CD14-positive monocyte (primary cell): ENCODE data around the gene CHD3. TPM values are rescaled to one million over a fixed set of nuclear protein-coding genes. Genes with fewer than 3 reads are reported as not detected.

Experiments
- DNase-seq, 3 donors: peaks; one replicate each; pipeline ENCODE4 v3.0.0-alpha.2; 2011 to 2022
- H2AFZ ChIP-seq: 2 replicates; pipeline ENCODE4 v1.6.0; 2012; ENCODE audit warnings: mild to moderate bottlenecking, low read depth, low read length, inconsistent platforms; ENCODE audit not compliant: insufficient read depth, poor library complexity, severe bottlenecking
- H3K27ac ChIP-seq, 2 donors: 1 replicate in 1 of 2; 2 replicates in 1 of 2; pipeline ENCODE4 v1.5.1; 2012 to 2013; ENCODE audit warnings: low read length in 2 of 2, control low read depth in 1 of 2, inconsistent platforms in 1 of 2, low read depth in 1 of 2, mild to moderate bottlenecking in 1 of 2
- H3K27me3 ChIP-seq, 2 donors: one replicate each; pipeline versions ENCODE4 v1.6.0 to v1.6.1; 2011 to 2013; ENCODE audit warnings: low read length in 2 of 2; ENCODE audit not compliant: control insufficient read depth in 2 of 2, insufficient read depth in 2 of 2
- H3K36me3 ChIP-seq, 2 donors: replicated peaks in 1 of 2; 1 replicate in 1 of 2; 2 replicates in 1 of 2; pipeline versions ENCODE4 v1.5.1 to v1.6.1; 2012 to 2013; ENCODE audit warnings: low read length in 2 of 2, control low read depth in 1 of 2, inconsistent platforms in 1 of 2, mild to moderate bottlenecking in 1 of 2; ENCODE audit not compliant: insufficient read depth in 2 of 2, control insufficient read depth in 1 of 2
- H3K4me1 ChIP-seq, 2 donors: 1 replicate in 1 of 2; 2 replicates in 1 of 2; pipeline versions ENCODE4 v1.5.1 to v1.6.1; 2012 to 2013; ENCODE audit warnings: low read length in 2 of 2, control low read depth in 1 of 2, inconsistent platforms in 1 of 2, mild to moderate bottlenecking in 1 of 2, moderate library complexity in 1 of 2; ENCODE audit not compliant: insufficient read depth in 2 of 2, control insufficient read depth in 1 of 2
- H3K4me2 ChIP-seq: replicated peaks from 2 replicates; pipeline ENCODE3; 2012; ENCODE audit warnings: low read length, moderate library complexity, mild to moderate bottlenecking; ENCODE audit not compliant: poor library complexity, severe bottlenecking; ENCODE audit errors: extremely low read depth
- H3K4me3 ChIP-seq, 3 experiments: fragments of 200-600 bp in 1 of 3; sonication (generic) in 1 of 3; replicated peaks in 1 of 3; 1 replicate in 2 of 3; 2 replicates in 1 of 3; pipeline ENCODE4 v1.5.1; 2011 to 2013; ENCODE audit warnings: low read length in 3 of 3, mild to moderate bottlenecking in 3 of 3, control low read depth in 2 of 3, low read depth in 2 of 3, inconsistent platforms in 1 of 3, moderate library complexity in 1 of 3
- H3K79me2 ChIP-seq: 2 replicates; pipeline ENCODE4 v1.6.0; 2012; ENCODE audit warnings: mild to moderate bottlenecking, control low read depth, inconsistent platforms, low read length, moderate library complexity; ENCODE audit not compliant: insufficient read depth
- H3K9ac ChIP-seq: 2 replicates; pipeline ENCODE4 v1.6.0; 2017; ENCODE audit warnings: low read length, mild to moderate bottlenecking; ENCODE audit not compliant: insufficient read depth, poor library complexity, severe bottlenecking
- H3K9me3 ChIP-seq, 2 donors: replicated peaks in 1 of 2; 1 replicate in 1 of 2; 2 replicates in 1 of 2; pipeline versions ENCODE4 v1.5.1 to v1.6.1; 2012 to 2013; ENCODE audit warnings: low read length in 2 of 2, control low read depth in 1 of 2; ENCODE audit not compliant: control insufficient read depth in 1 of 2, insufficient read depth in 1 of 2
- H4K20me1 ChIP-seq: 2 replicates; pipeline ENCODE4 v1.6.0; 2012; ENCODE audit warnings: mild to moderate bottlenecking, low read length, control low read depth, moderate library complexity; ENCODE audit not compliant: insufficient read depth
- H3K27ac Mint-ChIP-seq, 7 donors: one replicate each; pipeline ENCODE4 v1.8.0; 2020; ENCODE audit warnings: mild to moderate bottlenecking in 7 of 7, mixed read lengths in 7 of 7, moderate library complexity in 6 of 7, inconsistent platforms in 2 of 7
- H3K27me3 Mint-ChIP-seq, 3 donors: one replicate each; pipeline ENCODE4 v1.8.0; 2021 to 2022; ENCODE audit warnings: low read depth in 3 of 3, mild to moderate bottlenecking in 3 of 3, mixed read lengths in 3 of 3, moderate library complexity in 3 of 3, inconsistent platforms in 1 of 3
- H3K36me3 Mint-ChIP-seq, 2 donors: one replicate each; pipeline ENCODE4 v1.8.0; 2020; ENCODE audit warnings: mixed read lengths in 2 of 2, inconsistent platforms in 1 of 2, mild to moderate bottlenecking in 1 of 2
- H3K4me1 Mint-ChIP-seq: one replicate; pipeline ENCODE4 v1.8.0; 2020; ENCODE audit warnings: mild to moderate bottlenecking, mixed read lengths
- H3K4me3 Mint-ChIP-seq, 2 donors: one replicate each; pipeline ENCODE4 v1.8.0; 2020; ENCODE audit warnings: mild to moderate bottlenecking in 2 of 2, mixed read lengths in 2 of 2, moderate library complexity in 1 of 2
- H3K9me3 Mint-ChIP-seq, 7 donors: one replicate each; pipeline ENCODE4 v1.8.0; 2020 to 2022; ENCODE audit warnings: mixed read lengths in 7 of 7, mild to moderate bottlenecking in 6 of 7, moderate library complexity in 6 of 7, inconsistent platforms in 2 of 7
- WGBS: methylation state at CpG from one replicate; pipeline ENCODE4 v1.1.5; 2013; ENCODE audit warnings: missing lambda C conversion rate; ENCODE audit not compliant: insufficient coverage; 5-methylcytosine and 5-hydroxymethylcytosine counted together
- intact Hi-C, 2 donors: fragments of 100-400 bp; cut with micrococcal nuclease; formaldehyde crosslinking; loops; one replicate each; pipeline versions ENCODE4 v1.15.0 to v1.15.1; 2023
- polyA plus RNA-seq, 3 donors: library from polyadenylated mRNA; depleted of rRNA in 1 of 3; unstranded in 2 of 3; stranded (reverse) in 1 of 3; fragments of 300-500 nt in 2 of 3; fragments of >200 nt in 1 of 3; fragmentation: Illumina TruSeq in 2 of 3; gene quantifications; 1 replicate in 2 of 3; 2 replicates in 1 of 3; pipeline ENCODE4 v1.2.3, GENCODE V29; 2012 to 2021
- TF ChIP-seq, protein P1 (sequence below): fragments of 200-600 bp; IDR thresholded peaks from one replicate; pipeline ENCODE4 v1.8.0; 2022; ENCODE audit warnings: antibody characterized with exemption, mild to moderate bottlenecking

CHD3 gene
- polyA plus RNA-seq, 3 donors: 0.55 to 67.9 (median 0.91) TPM

DNA sequence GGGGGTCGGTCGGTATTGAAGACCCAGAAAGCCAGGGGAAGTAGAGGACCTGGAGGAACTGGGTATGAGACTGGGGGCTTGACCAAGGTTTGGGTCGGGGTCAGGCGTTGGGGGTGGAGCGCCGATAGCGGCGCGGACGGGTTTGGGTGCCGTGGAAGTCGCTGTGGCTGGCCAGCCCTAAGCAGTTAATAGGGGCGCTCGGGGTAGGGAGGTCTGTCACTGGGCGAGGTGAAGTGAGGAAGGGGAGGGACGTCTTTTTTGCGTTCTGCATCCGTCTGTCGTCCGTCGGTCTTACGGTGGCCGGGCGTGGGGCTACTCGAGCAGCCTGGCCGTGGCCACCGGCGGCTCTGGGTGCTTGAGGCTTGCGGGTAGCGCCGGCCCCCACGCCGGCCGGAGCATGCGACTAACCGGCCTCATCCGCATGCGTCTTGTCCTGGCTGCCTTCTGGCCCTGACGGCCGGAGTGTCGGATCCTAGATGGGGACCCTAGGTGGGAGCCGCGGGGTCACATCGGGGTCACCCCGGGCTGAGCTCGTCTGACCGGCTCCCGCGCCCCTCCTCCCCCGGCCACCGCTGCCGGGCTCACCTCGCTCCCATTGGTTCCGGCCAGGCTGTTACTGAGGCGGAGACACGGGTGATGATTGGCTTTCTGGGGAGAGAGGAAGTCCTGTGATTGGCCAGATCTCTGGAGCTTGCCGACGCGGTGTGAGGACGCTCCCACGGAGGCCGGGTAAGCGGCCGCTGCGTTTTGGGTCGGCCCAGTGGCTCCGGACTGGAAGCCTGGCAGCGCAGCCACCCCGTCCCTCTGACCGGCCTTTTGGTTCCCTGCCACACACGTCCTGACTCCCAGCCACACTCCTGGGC is 44.1 kb upstream of the CHD3 start:
- peaks cover 38 to 67% of the 10 kb centered on the region in 2 donors for H3K36me3 Mint-ChIP-seq
- peak overlapping the region; percentile 78 for H3K4me2 ChIP-seq
- 1% methylated on average over 64 of the region's 71 CpGs for WGBS

More for the DNA sequence above, 44.1 kb upstream of the CHD3 start:
- Histone ChIP-seq H3K36me3 (peaks cover 41 to 44% of the 10 kb centered on the region in 2 donors), H3K9me3 (no peaks in the 10 kb centered on the region), H3K4me1 (peaks cover 31 to 33% of the 10 kb centered on the region in 2 donors), H3K79me2 (peaks cover 61% of the 10 kb centered on the region), H3K27me3 (no peaks in the 10 kb centered on the region), H4K20me1 (peaks cover 55% of the 10 kb centered on the region), H3K4me3 (peak overlapping the region; percentile 66 to 92 (median 79)), H3K27ac (peak overlapping the region; percentile 98 to 100), H2AFZ (no peak overlapping the region), H3K9ac (peak overlapping the region; percentile 100)
- intact Hi-C loops: loop anchor here (1.0 to 5.0 kb wide), 7 partner anchors 9 to 362 kb away; partner anchors contain the start of genes CD68 (in 2 of the 2), CNTROB (in 1 of the 2), KDM6B (in 1 of the 2) and POLR2A (in 1 of the 2)
- H3K27me3 Mint-ChIP-seq: peaks cover 0 to 14% (median 4%) of the 10 kb centered on the region in 3 donors
- H3K4me3 Mint-ChIP-seq: peak overlapping the region; percentile 93 to 98
- peak overlapping the region; percentile 97 to 100 (median 100) for H3K27ac Mint-ChIP-seq
- H3K9me3 Mint-ChIP-seq: peaks cover 0 to 5% (median 0%) of the 10 kb centered on the region in 7 donors
- peak; percentile 93 to 96 (median 95) for DNase-seq
- TF ChIP-seq, protein P1, sequence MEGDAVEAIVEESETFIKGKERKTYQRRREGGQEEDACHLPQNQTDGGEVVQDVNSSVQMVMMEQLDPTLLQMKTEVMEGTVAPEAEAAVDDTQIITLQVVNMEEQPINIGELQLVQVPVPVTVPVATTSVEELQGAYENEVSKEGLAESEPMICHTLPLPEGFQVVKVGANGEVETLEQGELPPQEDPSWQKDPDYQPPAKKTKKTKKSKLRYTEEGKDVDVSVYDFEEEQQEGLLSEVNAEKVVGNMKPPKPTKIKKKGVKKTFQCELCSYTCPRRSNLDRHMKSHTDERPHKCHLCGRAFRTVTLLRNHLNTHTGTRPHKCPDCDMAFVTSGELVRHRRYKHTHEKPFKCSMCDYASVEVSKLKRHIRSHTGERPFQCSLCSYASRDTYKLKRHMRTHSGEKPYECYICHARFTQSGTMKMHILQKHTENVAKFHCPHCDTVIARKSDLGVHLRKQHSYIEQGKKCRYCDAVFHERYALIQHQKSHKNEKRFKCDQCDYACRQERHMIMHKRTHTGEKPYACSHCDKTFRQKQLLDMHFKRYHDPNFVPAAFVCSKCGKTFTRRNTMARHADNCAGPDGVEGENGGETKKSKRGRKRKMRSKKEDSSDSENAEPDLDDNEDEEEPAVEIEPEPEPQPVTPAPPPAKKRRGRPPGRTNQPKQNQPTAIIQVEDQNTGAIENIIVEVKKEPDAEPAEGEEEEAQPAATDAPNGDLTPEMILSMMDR: no peak
- H3K4me1 Mint-ChIP-seq: peaks cover 26% of the 10 kb centered on the region
